Measurements from ENCODE around the gene SLC35D1.

DNA sequence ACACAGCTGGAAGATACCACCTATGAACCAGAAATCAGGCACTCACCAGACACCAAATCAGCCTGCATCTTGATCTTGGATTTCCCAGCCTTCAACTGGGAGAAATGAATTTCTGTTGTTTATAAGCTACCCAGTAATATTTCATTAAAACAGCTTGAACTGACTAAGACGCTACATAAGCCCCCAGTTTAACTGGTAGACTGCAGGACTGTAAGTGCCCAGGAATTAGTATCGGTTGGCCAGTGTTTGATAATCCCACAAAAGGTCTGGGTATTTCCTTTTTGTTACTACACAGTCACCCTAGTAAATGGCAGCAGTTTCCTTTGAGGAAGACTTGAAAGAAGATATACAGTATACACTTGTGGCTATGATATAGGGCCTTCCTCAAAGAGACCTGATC is 7.3 kb upstream of the SLC35D1 start:
- TF ChIP-seq CTCF (IDR thresholded peaks at IDR 0.05) = no peak
- TF ChIP-seq POLR2A (IDR thresholded peaks at IDR 0.05) = no peak

All from sigmoid colon (tissue), 3 donors.